AG04449 (cell line): ENCODE measurements around the gene PSMA8.
A peak's percentile ranks its signal among the peaks of the same experiment; 100 is the strongest.

Source experiments
- CTCF ChIA-PET: fragments of 350-600 bp; formaldehyde crosslinking; extraction: SDS; loops from one replicate; lab custom pipeline; 2021; ENCODE audit warnings: antibody characterized with exemption; lab: Yijun Ruan, JAX
- POLR2A ChIA-PET: fragments of 400-600, 350-600 bp; formaldehyde crosslinking; extraction: SDS; loops from one replicate; lab custom pipeline; 2020; ENCODE audit warnings: antibody characterized with exemption, inconsistent platforms; lab: Yijun Ruan, JAX
- DNase-seq: peaks from one replicate; pipeline ENCODE4 v3.0.0-alpha.2; 2010; ENCODE audit warnings: low read depth, low spot score
- H3K4me3 ChIP-seq: 2 replicates; pipeline ENCODE4 v1.5.1; 2011; ENCODE audit warnings: low read depth, mild to moderate bottlenecking, control low read depth, low read length
- TF ChIP-seq, protein P1 (sequence below): IDR thresholded peaks from one replicate; pipeline ENCODE4 v1.5.1; 2011; ENCODE audit warnings: mild to moderate bottlenecking, moderate library complexity, low read length, control low read depth, inconsistent platforms; ENCODE audit not compliant: insufficient read depth; ENCODE audit errors: missing control alignments

The PSMA8 gene

DNA sequence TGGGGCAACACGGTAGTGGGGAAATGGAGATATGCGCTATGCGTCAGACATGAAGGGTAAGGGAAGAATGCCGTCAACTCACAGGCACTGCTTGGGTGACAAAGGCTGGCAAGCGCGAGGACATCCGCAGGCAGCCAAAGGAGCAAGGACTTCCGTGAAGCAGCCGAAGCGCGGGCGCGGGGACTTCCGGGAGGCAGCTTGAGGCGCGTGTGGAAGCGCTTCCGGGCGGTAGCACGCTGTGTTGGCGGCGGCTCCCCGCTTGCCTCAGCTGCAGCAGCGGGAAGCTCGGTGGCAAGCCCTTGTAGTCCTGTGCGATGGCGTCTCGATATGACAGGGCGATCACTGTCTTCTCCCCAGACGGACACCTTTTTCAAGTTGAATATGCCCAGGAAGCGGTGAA, at the start of gene PSMA8:
Gene PSMA8 (plus strand): TSS at position 218 of the 400 bp plus-strand sequence. CDS start 97 bp downstream, at position 315.
- DNase-seq: no peak
- ChIA-PET CTCF (no interaction called here), POLR2A (no interaction called here)
- TF ChIP-seq, protein P1, sequence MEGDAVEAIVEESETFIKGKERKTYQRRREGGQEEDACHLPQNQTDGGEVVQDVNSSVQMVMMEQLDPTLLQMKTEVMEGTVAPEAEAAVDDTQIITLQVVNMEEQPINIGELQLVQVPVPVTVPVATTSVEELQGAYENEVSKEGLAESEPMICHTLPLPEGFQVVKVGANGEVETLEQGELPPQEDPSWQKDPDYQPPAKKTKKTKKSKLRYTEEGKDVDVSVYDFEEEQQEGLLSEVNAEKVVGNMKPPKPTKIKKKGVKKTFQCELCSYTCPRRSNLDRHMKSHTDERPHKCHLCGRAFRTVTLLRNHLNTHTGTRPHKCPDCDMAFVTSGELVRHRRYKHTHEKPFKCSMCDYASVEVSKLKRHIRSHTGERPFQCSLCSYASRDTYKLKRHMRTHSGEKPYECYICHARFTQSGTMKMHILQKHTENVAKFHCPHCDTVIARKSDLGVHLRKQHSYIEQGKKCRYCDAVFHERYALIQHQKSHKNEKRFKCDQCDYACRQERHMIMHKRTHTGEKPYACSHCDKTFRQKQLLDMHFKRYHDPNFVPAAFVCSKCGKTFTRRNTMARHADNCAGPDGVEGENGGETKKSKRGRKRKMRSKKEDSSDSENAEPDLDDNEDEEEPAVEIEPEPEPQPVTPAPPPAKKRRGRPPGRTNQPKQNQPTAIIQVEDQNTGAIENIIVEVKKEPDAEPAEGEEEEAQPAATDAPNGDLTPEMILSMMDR: no peak
- H3K4me3 ChIP-seq: peak within 1 kb of the TSS; percentile 42

DNA sequence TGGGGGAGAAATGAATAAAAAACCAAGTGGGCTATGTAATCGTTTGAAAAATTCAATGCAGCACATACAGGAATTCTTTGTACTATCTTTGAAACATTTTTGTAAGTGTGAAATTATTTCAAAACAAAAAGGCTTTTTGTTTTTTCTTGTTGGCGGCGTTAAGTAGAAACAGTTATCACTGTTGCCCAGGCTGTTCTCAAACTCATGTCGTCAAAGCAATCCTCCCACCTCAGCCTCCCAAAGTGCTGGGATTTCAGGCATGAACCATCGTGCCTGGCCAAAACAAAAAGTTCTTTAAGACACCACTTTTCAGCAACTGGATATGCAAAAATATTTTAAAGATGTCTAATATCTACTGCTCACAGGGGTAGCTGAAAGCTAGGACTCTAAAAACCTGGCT, 48.6 kb upstream of the PSMA8 start:
- TF ChIP-seq, protein P1: no peak
- no peak overlapping the region for H3K4me3 ChIP-seq
- CTCF ChIA-PET: no interaction called here
- DNase-seq: no peak
- POLR2A ChIA-PET: no interaction called here

DNA sequence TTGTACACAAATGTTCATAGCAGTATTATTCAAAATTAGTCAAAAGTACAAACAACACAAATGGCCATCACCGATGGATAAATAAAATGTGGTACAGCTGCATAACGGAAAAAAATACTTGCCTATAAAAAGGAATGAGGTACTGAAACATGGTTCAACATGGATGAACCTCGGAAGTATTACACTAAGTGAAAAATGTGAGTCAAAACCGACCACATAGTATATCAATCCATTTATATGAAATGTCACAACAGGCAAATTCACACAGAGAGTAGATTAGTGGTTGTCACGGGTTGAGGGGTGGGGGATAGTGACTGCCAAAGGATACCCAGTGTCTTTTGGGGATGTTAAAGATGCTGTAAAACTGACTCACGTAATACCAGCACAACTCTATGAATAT, 46.7 kb upstream of the PSMA8 start:
- ChIA-PET POLR2A (no interaction called here), CTCF (no interaction called here)
- H3K4me3 ChIP-seq: no peak overlapping the region
- TF ChIP-seq, protein P1: no peak
- no peak for DNase-seq

DNA sequence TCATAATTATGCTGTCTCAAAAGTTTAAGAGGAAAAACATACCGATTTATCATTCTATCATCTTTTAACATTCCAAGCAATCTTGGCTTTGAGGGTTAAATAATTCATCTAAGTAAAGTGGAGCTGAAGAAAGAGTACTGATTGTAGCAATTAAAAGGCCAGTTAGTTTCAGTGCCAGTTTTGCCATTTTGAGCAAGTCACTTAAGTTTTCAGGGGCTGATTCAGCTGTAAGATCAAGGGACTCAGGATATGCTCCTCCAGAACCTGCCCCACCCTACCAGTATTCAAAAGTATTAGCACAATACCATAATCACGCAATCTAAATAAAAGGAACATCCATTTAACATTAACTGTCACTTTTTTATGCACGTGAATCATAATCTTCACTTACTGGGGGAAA, 45.2 kb upstream of the PSMA8 start:
- TF ChIP-seq, protein P1: no peak
- H3K4me3 ChIP-seq: peak overlapping the region; percentile 92
- ChIA-PET CTCF (no interaction called here), POLR2A (no interaction called here)
- DNase-seq: no peak

DNA sequence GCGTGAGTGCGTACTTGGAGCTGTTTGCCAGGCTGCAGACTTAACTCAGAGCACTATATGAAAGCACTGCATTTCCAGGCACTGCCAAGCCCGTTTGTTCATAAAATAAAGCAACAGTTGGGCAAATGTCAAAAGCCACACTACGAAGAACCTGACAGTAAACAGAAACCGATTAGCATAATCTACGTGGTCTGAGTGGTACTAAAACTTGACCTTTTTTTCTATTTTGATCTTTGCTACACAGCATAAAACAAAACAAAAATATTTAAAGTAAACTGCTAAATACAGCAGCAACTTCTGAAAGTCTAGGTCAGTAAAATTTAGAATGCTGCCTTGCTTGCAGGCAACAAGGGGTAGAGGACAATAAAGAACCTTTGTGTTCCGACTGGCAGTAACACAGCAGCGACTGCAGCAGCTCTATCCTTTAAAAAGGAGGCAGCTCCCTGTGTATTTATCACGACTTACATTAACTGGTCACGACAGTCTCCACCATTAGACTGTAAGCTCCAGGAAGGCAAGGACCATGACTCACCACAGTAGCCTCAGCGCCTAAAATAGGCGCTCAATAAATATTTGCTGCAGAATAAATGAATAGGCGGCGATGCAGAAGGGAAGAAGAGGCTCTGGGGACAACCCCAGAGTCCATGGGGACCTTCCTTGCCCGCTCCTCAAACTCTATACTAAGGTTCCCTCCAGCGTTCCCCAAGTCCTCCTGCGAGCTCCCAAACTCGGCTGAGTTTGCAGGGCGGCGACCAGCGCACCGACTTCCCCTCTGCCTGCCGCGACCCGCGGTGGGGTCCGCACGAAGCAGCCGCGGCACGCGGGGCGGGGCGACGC, 44.2 kb upstream of the PSMA8 start:
- POLR2A ChIA-PET: interaction anchor here (1.0 kb wide), 1 partner anchor 19 kb away, joined by 3 read pairs; no protein-coding TSS in a partner anchor
- no peak for DNase-seq

More for the DNA sequence above, 44.2 kb upstream of the PSMA8 start:
- peak overlapping the region; percentile 92 for H3K4me3 ChIP-seq
- CTCF ChIA-PET: no interaction called here
- TF ChIP-seq, protein P1: no peak
